22Rv1 (cell line): ENCODE results near the gene DIPK1B.
A peak's percentile ranks its signal among the peaks of the same experiment; 100 is the strongest.

Experiments used
- H3K27ac ChIP-seq: fragments of 450-650 bp; 2 replicates; pipeline ENCODE4 v1.5.1; 2017
- CTCF ChIP-seq: fragments of 450-650 bp; IDR thresholded peaks from 2 replicates; pipeline ENCODE4 v1.5.1; 2017; ENCODE audit warnings: mild to moderate bottlenecking
- ZFX ChIP-seq: fragments of 450-650 bp; IDR thresholded peaks from 2 replicates; pipeline ENCODE4 v1.6.1; 2017; ENCODE audit warnings: antibody characterized with exemption, borderline replicate concordance

The DIPK1B gene

GRCh38 chr9:136719195-136719880 is 7.0 kb downstream of the DIPK1B start:
- TF ChIP-seq CTCF: no peak
- TF ChIP-seq ZFX: no peak
- no peak overlapping the region for H3K27ac ChIP-seq

GRCh38 chr9:136720251-136720897 is 8.0 kb downstream of the DIPK1B start:
- TF ChIP-seq CTCF: no peak
- TF ChIP-seq ZFX: no peak
- peak overlapping the region; percentile 85 for H3K27ac ChIP-seq

DNA sequence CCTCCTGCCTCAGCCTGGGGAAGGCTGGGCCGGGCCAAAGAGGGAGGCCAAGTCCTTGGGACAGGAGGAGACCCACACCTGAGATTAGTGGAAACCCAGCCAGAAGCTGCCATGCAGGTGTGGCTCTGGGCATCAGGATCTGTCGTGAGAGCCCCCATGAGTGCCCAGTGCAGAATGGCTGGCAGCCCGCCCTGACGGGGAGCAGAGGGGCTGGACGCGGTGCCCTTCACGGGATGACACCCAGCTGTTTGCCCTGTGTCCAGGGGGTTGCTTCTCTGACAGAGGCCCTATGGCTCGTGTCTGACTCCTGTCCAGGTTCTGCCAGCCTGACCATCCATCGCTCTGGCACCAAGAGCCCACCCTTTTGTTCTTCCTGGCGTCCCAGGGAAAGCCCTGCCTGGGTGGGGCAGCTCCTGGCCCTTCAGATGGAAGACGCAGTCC is 8.5 kb downstream of the DIPK1B start:
- TF ChIP-seq ZFX: no peak
- no peak for TF ChIP-seq CTCF
- peak overlapping the region; percentile 85 for H3K27ac ChIP-seq

- H3K27ac ChIP-seq: peak overlapping the region; percentile 85; the same call in 1 of the 2 replicates
- TF ChIP-seq ZFX (no peak), CTCF (no peak)
Observed at GRCh38 chr9:136721339-136722092, 9.1 kb downstream of the DIPK1B start.

- peak overlapping the region; percentile 85; the same call in 1 of the 2 replicates for H3K27ac ChIP-seq
- TF ChIP-seq ZFX (no peak), CTCF (no peak)
Observed at GRCh38 chr9:136722093-136722968, 10.0 kb downstream of the DIPK1B start.

DNA sequence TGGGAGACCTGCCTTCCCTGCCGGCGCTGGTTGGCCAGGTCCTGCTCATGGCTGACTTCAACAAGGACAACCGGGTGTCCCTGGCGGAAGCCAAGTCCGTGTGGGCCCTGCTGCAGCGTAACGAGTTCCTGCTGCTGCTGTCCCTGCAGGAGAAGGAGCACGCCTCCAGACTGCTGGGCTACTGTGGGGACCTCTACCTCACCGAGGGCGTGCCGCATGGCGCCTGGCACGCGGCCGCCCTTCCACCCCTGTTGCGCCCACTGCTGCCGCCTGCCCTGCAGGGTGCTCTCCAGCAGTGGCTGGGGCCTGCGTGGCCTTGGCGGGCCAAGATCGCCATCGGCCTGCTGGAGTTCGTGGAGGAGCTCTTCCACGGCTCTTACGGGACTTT is 10.6 kb downstream of the DIPK1B start:
- H3K27ac ChIP-seq: peak overlapping the region; percentile 85; the same call in 1 of the 2 replicates
- no peak for TF ChIP-seq CTCF
- no peak for TF ChIP-seq ZFX
